GM12872 (cell line): ENCODE measurements around the gene APEX1.

Source experiments
- TF ChIP-seq, protein P1 (sequence below): IDR thresholded peaks from 3 replicates; pipeline ENCODE4 v1.5.1; 2011; ENCODE audit warnings: low read depth, mild to moderate bottlenecking, low read length, moderate library complexity; ENCODE audit not compliant: insufficient read depth

The APEX1 gene

DNA sequence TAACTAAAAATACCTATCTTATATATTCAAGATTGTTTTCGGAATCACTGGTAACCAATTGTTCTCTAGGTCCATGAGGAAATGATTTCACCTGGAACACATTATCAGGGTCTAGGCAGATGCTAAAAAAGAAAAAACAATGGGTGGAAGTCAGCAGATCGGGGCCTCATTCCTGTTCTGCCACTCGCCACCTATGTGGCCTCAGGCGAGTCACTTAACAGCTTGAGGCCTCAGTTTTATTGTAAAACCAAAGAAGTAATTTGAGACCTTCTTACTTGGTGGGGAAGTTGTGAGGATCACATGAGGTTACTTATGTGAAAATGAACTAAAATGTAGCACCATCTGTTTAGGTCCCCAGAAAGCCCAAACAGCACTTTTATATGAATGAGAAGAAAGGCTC lies 44.1 kb downstream of the APEX1 start:
- TF ChIP-seq, protein P1, sequence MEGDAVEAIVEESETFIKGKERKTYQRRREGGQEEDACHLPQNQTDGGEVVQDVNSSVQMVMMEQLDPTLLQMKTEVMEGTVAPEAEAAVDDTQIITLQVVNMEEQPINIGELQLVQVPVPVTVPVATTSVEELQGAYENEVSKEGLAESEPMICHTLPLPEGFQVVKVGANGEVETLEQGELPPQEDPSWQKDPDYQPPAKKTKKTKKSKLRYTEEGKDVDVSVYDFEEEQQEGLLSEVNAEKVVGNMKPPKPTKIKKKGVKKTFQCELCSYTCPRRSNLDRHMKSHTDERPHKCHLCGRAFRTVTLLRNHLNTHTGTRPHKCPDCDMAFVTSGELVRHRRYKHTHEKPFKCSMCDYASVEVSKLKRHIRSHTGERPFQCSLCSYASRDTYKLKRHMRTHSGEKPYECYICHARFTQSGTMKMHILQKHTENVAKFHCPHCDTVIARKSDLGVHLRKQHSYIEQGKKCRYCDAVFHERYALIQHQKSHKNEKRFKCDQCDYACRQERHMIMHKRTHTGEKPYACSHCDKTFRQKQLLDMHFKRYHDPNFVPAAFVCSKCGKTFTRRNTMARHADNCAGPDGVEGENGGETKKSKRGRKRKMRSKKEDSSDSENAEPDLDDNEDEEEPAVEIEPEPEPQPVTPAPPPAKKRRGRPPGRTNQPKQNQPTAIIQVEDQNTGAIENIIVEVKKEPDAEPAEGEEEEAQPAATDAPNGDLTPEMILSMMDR: no peak

DNA sequence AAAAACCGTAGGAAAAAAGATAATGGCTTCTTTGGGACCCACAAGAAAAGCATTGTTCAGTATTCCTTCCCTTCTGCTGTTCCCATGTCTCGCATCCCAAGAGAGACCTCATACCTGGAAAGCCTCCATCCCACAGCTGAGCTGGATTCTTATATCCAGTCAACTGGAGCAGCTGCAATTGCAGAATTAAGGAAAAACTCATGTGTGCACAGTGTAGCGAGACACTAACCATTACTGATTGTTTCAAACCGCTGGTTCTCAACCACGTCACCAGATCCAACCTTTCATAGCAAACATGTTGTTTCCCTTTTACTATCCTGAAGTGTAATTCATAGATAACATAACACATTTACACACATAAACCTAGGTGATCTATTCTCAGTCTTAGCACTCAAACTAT lies 44.9 kb downstream of the APEX1 start:
- TF ChIP-seq, protein P1: no peak

DNA sequence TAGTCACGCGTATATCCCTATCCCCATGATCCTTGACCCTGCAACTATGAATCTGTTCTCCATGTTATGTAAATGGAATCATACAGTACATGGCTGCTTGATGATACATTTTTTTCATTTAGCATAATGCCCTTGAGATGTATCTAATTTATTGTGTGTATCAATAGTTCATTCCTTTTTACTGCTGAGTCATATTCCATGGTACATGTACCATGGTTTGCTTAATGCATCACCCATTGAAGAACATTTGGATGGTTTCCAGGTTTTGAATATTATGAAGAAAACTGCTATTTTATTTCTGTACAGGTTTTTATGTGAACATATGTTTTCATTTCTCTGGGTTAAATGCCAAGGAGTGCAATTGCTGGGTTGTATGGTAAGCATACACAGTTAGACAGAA lies 46.3 kb downstream of the APEX1 start:
- TF ChIP-seq, protein P1: no peak

DNA sequence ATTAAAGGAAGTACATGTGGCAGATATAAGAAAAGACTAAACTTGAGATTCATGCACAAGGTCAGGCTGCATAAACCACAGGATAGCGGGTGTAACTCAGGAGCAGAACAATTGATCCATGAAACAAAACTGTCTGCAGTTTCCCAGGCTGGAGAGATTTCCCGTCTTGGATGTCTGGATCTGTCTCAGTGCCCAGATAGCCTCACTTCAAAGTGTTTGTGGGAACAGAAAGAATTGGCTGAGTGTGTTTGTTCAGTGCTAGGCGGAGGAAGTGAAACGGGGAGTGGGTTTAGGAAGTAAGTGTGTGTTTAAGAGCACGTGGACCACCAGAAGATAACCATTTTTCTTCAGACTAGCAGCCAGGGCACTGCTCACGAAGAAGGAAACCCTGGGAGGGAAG lies 48.9 kb downstream of the APEX1 start:
- TF ChIP-seq, protein P1: no peak
